Caco-2 (cell line): Measurements from ENCODE around the gene GPR68. TPM values are rescaled to one million over a fixed set of nuclear protein-coding genes. Genes with fewer than 3 reads are reported as not detected.

ENCODE experiments used
- BruUV-seq: library from RNA; stranded (reverse); fragments of 400-500 nt; replicated peaks from 2 replicates; lab custom pipeline; 2021; lab: Mats Ljungman, UMichigan
- CTCF ChIA-PET: fragments of 300-600 bp; sonication (Branson Sonifier 250); formaldehyde crosslinking; loops from one replicate; lab custom pipeline; 2022; ENCODE audit warnings: antibody characterized with exemption; lab: Charles Lee
- POLR2A ChIA-PET: fragments of 300-600 bp; sonication (Branson Sonifier 250); formaldehyde crosslinking; loops from one replicate; lab custom pipeline; 2022; ENCODE audit warnings: antibody characterized with exemption; lab: Charles Lee
- DNase-seq, 2 experiments: peaks; one replicate each; pipeline versions ENCODE4 v3.0.0 to v3.0.0-alpha.2; 2020 to 2022
- H3K27me3 ChIP-seq: replicated peaks from 2 replicates; pipeline ENCODE4 v1.6.0; 2011; ENCODE audit warnings: low read length; ENCODE audit not compliant: control insufficient read depth, insufficient read depth
- H3K36me3 ChIP-seq: 2 replicates; pipeline ENCODE4 v1.5.1; 2011; ENCODE audit warnings: low read length; ENCODE audit not compliant: control insufficient read depth, insufficient read depth
- H3K4me1 ChIP-seq: fragments of 250-450 bp; sonication (Bioruptor Pico); 2 replicates; pipeline ENCODE4 v1.5.1; 2020; ENCODE audit warnings: mild to moderate bottlenecking
- H3K4me3 ChIP-seq: 2 replicates; pipeline ENCODE4 v1.5.1; 2011; ENCODE audit warnings: low read depth, mild to moderate bottlenecking, control low read depth, low read length
- H3K9me3 ChIP-seq: fragments of 250-450 bp; sonication (Bioruptor Pico); 2 replicates; pipeline ENCODE4 v1.5.1; 2020; ENCODE audit warnings: mild to moderate bottlenecking, moderate library complexity
- H3K27ac Mint-ChIP-seq: one replicate; pipeline ENCODE4 v1.8.0; 2022; ENCODE audit warnings: mixed read lengths; ENCODE audit not compliant: unreplicated experiment
- H3K27me3 Mint-ChIP-seq: one replicate; pipeline ENCODE4 v1.8.0; 2022; ENCODE audit warnings: mixed read lengths; ENCODE audit not compliant: insufficient read depth, unreplicated experiment
- H3K36me3 Mint-ChIP-seq: one replicate; pipeline ENCODE4 v1.8.0; 2022; ENCODE audit warnings: mild to moderate bottlenecking, mixed read lengths; ENCODE audit not compliant: insufficient read depth, unreplicated experiment
- H3K4me1 Mint-ChIP-seq: one replicate; pipeline ENCODE4 v1.8.0; 2022; ENCODE audit warnings: low read depth, mixed read lengths; ENCODE audit not compliant: unreplicated experiment
- H3K4me3 Mint-ChIP-seq: one replicate; pipeline ENCODE4 v1.8.0; 2022; ENCODE audit warnings: mild to moderate bottlenecking, moderate library complexity, mixed read lengths; ENCODE audit not compliant: unreplicated experiment
- H3K9me3 Mint-ChIP-seq: one replicate; pipeline ENCODE4 v1.8.0; 2022; ENCODE audit warnings: mixed read lengths; ENCODE audit not compliant: unreplicated experiment
- intact Hi-C: fragments of 100-400 bp; cut with micrococcal nuclease; formaldehyde crosslinking; loops from one replicate; pipeline ENCODE4 v1.10.0; 2022; ENCODE audit not compliant: unreplicated experiment
- total RNA-seq: library from RNA; stranded (reverse); gene quantifications from 2 replicates; pipeline ENCODE4 v1.2.3, GENCODE V29; 2022
- TF ChIP-seq, protein P1 (sequence below), 2 experiments: fragments of 200-600 bp in 1 of 2; IDR thresholded peaks; 1 replicate in 1 of 2; 2 replicates in 1 of 2; pipeline versions ENCODE4 v1.5.1 to v1.8.0; 2011 to 2022; ENCODE audit warnings: antibody characterized with exemption in 1 of 2, control low read depth in 1 of 2, inconsistent platforms in 1 of 2, low read depth in 1 of 2, low read length in 1 of 2, mild to moderate bottlenecking in 1 of 2, moderate library complexity in 1 of 2; ENCODE audit not compliant: insufficient read depth in 1 of 2, severe bottlenecking in 1 of 2, unreplicated experiment in 1 of 2

Gene GPR68
- total RNA-seq, 1 experiment from 2014 or later: 0.14 TPM

DNA sequence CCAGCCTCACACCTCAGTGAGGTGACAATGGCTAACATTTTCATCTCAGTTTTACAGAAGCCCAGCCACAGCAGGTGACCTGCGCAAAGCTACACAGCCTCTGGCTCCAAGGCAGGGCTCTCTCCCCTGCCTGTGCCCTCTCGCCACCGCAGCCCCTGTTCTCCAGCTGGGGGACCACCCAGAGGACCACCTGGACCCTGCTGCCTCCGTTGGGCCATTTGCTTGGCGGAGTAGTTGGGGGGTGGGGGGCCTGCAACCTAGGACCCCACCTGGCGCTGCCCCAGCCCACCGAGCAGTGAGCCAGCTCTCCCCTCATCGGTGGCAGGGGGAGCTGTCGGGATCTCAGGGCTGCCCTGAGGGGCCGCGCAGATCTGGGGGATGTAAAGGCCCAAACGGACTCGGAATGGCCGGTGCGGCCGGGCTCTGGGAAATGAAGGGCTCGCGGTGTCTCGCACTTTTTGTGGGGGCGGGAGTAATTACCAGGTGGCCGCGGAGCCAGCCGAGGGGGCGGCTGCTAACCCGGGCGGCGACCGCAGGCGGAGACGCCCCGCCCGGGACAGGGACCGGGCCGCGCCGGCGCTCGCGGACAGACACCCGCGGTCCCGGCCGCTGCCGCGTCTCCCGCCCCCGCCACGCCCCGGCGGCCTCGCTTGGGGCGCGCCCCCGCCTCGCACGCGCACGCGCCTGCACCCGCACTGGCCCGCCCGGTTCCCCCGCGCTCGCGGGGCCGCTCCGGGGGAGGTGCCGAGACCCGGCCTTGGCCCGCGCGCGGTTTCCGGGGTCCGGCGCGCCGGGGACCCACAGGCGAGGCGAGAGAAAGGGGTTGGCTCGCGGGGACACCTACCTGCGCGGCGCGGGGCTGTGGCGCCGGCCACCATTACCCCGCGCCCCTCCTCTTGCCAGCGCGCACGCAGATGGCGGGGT, 8.6 kb upstream of the GPR68 start:
- H3K4me3 Mint-ChIP-seq: peak overlapping the region; percentile 67
- Histone ChIP-seq H3K4me3 (peak overlapping the region; percentile 51), H3K27me3 (no peaks in the 10 kb centered on the region), H3K4me1 (peaks cover 10% of the 10 kb centered on the region), H3K9me3 (no peaks in the 10 kb centered on the region), H3K36me3 (no peaks in the 10 kb centered on the region)
- no peaks in the 10 kb centered on the region for H3K9me3 Mint-ChIP-seq
- no peaks in the 10 kb centered on the region for H3K36me3 Mint-ChIP-seq
- ChIA-PET POLR2A (interaction anchor here (0.6 kb wide), 2 partner anchors 14 to 138 kb away, joined by 3 read pairs; no protein-coding TSS in a partner anchor), CTCF (interaction anchor here (0.8 kb wide), 1 partner anchor 350 kb away, joined by 3 read pairs; no protein-coding TSS in a partner anchor)
- intact Hi-C loops: no loop called here
- H3K27ac Mint-ChIP-seq: no peak overlapping the region
- DNase-seq: peak in 1 of 2 experiments; percentile 61
- H3K4me1 Mint-ChIP-seq: no peaks in the 10 kb centered on the region
- TF ChIP-seq, protein P1, sequence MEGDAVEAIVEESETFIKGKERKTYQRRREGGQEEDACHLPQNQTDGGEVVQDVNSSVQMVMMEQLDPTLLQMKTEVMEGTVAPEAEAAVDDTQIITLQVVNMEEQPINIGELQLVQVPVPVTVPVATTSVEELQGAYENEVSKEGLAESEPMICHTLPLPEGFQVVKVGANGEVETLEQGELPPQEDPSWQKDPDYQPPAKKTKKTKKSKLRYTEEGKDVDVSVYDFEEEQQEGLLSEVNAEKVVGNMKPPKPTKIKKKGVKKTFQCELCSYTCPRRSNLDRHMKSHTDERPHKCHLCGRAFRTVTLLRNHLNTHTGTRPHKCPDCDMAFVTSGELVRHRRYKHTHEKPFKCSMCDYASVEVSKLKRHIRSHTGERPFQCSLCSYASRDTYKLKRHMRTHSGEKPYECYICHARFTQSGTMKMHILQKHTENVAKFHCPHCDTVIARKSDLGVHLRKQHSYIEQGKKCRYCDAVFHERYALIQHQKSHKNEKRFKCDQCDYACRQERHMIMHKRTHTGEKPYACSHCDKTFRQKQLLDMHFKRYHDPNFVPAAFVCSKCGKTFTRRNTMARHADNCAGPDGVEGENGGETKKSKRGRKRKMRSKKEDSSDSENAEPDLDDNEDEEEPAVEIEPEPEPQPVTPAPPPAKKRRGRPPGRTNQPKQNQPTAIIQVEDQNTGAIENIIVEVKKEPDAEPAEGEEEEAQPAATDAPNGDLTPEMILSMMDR (IDR thresholded peaks at IDR 0.05; ENCODE audit: insufficient read depth in 1 of 2, low read depth in 1 of 2, low read length in 1 of 2, severe bottlenecking in 1 of 2, unreplicated experiment in 1 of 2): peak in 1 of 2 experiments; percentile 31
- BruUV-seq: no TSS peak
- H3K27me3 Mint-ChIP-seq: no peaks in the 10 kb centered on the region

DNA sequence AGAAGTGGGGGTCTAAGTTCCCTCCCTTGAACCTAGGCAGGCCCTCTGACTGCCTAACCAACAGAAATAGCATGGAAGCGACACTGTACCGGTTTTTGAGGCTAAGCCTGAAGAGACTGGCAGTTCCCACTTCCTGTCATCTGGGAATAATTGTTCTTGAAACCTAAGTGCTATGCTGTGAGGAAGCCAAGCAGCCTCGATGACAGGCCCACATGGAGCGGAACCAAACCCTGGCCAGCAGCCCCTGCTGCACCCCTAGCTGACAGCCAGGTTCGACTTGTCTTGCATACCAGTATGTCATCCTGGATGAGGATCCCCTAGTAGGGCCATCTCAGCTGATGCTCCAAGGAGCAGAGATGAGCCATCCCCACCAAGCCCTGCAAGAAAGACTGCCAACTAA, 6.4 kb upstream of the GPR68 start:
- Histone ChIP-seq H3K9me3 (no peaks in the 10 kb centered on the region), H3K36me3 (no peaks in the 10 kb centered on the region), H3K4me1 (peaks cover 10% of the 10 kb centered on the region), H3K4me3 (no peak overlapping the region), H3K27me3 (no peaks in the 10 kb centered on the region)
- Mint-ChIP-seq H3K27ac (no peak overlapping the region), H3K4me1 (no peaks in the 10 kb centered on the region), H3K9me3 (peaks cover 10% of the 10 kb centered on the region), H3K27me3 (no peaks in the 10 kb centered on the region), H3K36me3 (no peaks in the 10 kb centered on the region), H3K4me3 (no peak overlapping the region)
- ChIA-PET POLR2A (no interaction called here), CTCF (interaction anchor here (1.2 kb wide), 1 partner anchor 348 kb away, joined by 3 read pairs; no protein-coding TSS in a partner anchor)
- intact Hi-C loops: no loop called here
- TF ChIP-seq, protein P1 (IDR thresholded peaks at IDR 0.05; ENCODE audit: insufficient read depth in 1 of 2, low read depth in 1 of 2, low read length in 1 of 2, severe bottlenecking in 1 of 2, unreplicated experiment in 1 of 2): no peak
- DNase-seq: no peak
- BruUV-seq: no TSS peak

DNA sequence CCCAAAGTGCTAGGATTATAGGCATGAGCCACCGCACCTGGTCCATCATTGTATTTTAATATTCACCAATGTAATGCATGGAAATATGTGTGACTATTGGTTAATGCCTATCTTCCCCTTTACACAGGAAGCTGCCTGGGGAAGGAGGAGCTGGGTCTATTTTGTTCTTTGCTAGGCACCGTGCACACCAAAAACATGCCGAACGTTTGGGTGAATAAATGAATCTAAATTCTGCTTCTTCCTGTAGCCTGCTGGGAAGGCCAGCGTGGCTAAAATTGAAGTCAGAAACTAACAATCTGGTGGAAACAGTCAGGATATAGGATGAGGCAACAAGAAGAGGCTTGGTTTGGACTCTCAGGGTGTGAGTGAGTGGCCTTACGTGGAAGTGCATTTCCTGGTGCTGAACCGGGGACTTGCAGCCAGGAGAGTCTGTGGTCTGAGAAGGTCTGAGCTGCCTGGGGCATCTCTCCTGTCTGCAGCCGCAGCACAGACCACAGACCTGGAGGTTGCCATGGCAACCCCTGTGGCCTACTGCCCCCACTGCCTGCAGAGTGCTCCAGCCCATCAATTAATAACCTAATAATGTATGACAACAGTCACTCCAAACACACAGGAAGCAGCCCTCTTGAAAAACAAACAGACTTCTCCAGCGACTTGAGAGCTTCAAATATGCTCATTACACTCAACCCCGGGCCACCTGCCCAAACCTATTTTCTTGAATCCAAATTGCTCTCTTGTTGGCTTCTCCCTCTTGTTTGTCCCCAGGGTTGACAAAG, 5.5 kb upstream of the GPR68 start:
- TF ChIP-seq, protein P1 (IDR thresholded peaks at IDR 0.05; ENCODE audit: insufficient read depth in 1 of 2, low read depth in 1 of 2, low read length in 1 of 2, severe bottlenecking in 1 of 2, unreplicated experiment in 1 of 2): no peak
- POLR2A ChIA-PET: no interaction called here
- CTCF ChIA-PET: interaction anchor here (1.2 kb wide), 1 partner anchor 347 kb away, joined by 3 read pairs; no protein-coding TSS in a partner anchor
- Histone ChIP-seq H3K4me3 (no peak overlapping the region), H3K9me3 (no peaks in the 10 kb centered on the region), H3K36me3 (no peaks in the 10 kb centered on the region), H3K4me1 (peaks cover 10% of the 10 kb centered on the region), H3K27me3 (no peaks in the 10 kb centered on the region)
- H3K9me3 Mint-ChIP-seq: peaks cover 10% of the 10 kb centered on the region
- intact Hi-C loops: no loop called here
- no peak for DNase-seq
- BruUV-seq: no TSS peak
- H3K4me1 Mint-ChIP-seq: no peaks in the 10 kb centered on the region
- H3K36me3 Mint-ChIP-seq: no peaks in the 10 kb centered on the region
- no peaks in the 10 kb centered on the region for H3K27me3 Mint-ChIP-seq
- no peak overlapping the region for H3K4me3 Mint-ChIP-seq
- H3K27ac Mint-ChIP-seq: no peak overlapping the region
